ENCODE data around the gene ANKEF1. TPM values are rescaled to one million over a fixed set of nuclear protein-coding genes. Genes with fewer than 3 reads are reported as not detected.
"Not testable (repeated sequence)": the region's sequence is repeated elsewhere in the genome, so short reads cannot be mapped to it uniquely, and the experiment has no call there.

ANKEF1 gene
- total and polyA plus RNA-seq, 2 experiments from 2014 or later: 4.3 to 8.0 TPM

DNA sequence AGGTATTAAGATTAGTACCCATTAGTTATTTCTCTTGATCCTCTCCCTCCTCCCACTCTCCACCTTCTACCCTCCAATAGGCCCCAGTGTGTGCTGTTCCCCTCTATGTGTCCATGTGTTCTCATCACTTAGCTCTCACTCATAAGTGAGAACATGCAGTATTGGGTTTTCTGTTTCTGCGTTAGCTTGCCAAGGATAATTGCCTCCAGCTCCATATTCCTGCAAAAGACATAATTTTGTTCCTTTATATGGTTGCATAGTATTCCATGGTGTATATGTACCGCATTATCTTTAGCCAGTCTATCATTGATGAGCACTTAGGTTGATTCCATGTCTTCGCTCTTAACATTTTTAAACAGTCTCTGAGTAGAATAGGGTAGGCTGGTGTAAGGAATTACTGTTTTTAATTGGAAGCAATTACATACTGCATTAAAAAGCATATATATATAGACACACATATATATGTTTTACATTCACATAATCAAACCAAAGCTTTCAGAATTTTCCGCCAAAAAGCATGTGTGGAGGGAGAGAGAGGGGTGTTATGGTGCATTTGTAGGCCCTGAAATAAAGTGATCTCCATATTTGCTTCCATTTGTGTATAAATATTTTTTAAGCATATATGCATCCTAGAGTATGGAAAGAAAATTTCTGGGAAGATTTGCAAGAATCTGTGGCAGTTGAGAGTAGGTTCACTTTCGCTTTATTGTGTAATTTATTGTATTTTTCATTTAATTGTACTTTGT lies 709 bp upstream of the ANKEF1 start:
- no peak overlapping the region for H3K27ac ChIP-seq
- no peaks in the 10 kb centered on the region for H3K36me3 ChIP-seq
- TF ChIP-seq, protein P1, sequence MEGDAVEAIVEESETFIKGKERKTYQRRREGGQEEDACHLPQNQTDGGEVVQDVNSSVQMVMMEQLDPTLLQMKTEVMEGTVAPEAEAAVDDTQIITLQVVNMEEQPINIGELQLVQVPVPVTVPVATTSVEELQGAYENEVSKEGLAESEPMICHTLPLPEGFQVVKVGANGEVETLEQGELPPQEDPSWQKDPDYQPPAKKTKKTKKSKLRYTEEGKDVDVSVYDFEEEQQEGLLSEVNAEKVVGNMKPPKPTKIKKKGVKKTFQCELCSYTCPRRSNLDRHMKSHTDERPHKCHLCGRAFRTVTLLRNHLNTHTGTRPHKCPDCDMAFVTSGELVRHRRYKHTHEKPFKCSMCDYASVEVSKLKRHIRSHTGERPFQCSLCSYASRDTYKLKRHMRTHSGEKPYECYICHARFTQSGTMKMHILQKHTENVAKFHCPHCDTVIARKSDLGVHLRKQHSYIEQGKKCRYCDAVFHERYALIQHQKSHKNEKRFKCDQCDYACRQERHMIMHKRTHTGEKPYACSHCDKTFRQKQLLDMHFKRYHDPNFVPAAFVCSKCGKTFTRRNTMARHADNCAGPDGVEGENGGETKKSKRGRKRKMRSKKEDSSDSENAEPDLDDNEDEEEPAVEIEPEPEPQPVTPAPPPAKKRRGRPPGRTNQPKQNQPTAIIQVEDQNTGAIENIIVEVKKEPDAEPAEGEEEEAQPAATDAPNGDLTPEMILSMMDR (IDR thresholded peaks at IDR 0.05; ENCODE audit: low read depth, low read length): no peak
- no peaks in the 10 kb centered on the region for H3K27me3 ChIP-seq
- H3K4me3 ChIP-seq: no peak overlapping the region
- DNase-seq (ENCODE audit: low read depth in 1 of 2, low spot score in 1 of 2): no peak
- no peaks in the 10 kb centered on the region for H3K4me1 ChIP-seq (ENCODE audit: low read depth)
- H3K9me3 ChIP-seq (ENCODE audit: low read depth): no peaks in the 10 kb centered on the region

DNA sequence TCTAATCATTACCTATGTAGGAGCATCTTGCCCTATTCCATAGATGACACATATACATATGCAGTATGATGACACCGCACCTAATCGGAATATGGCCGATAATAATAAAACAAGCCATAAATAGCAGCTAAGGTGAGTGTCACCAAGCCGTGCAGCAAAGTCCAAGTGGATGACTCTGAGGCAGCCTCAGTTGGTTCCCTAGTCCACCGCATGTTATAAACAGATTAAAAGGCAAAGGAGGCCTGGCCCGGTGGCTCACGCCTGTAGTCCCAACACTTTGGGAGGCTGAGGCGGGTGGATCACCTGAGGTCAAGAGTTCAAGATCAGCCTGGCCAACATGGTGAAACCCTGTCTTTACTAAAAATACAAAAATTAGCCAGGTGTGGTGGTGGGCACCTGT lies 1.5 kb downstream of the ANKEF1 start:
- DNase-seq (ENCODE audit: low read depth in 1 of 2, low spot score in 1 of 2); H3K27ac ChIP-seq: not testable (repeated sequence)

DNA sequence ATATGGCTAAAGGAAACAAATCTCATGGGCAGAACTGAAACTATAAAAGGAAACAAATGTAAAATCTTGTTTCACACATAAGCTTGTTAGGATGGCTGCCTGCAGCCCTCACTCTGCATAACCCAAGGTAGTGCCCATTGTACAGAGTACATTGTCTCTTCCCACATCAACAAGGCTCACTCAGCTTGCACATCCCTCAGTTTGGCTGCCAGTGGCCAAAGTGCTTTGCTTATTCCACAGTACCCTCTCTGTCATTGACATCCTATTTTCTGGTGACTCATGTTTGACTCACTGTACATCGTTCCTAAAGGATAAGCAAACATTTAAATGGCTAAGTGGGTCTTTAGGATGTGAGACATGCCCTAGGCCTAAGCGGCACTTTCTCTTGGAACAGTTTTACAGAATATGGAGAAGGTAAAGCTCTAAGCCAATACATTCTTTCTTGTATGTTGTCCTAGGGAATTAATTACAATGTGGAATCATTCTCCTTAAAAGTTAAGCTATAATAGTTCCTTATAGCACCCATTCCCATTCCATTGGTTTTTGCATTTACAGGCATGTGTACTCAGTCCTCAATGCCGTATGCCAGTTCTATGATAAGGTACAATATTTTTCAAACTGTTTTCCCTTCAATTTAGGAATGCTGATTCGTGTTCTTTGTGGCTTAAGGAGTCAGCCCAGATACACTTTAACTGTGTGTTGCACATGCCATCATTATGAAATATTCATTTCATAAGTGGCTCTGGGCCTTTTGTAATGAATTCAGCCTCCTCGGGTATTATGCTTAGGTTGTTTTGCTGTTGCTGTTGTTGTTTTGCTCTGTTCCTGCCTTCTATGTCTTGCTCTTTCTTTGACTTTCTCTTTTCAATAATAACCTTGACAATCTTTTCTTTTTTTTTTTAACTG lies 5.5 kb downstream of the ANKEF1 start:
- TF ChIP-seq, protein P1 (IDR thresholded peaks at IDR 0.05; ENCODE audit: low read depth, low read length): no peak
- H3K4me1 ChIP-seq (ENCODE audit: low read depth): no peaks in the 10 kb centered on the region
- H3K27me3 ChIP-seq: no peaks in the 10 kb centered on the region
- H3K9me3 ChIP-seq (ENCODE audit: low read depth): no peaks in the 10 kb centered on the region
- H3K27ac ChIP-seq: no peak overlapping the region
- no peak overlapping the region for H3K4me3 ChIP-seq
- peak in 1 of 2 donors; percentile 42 for DNase-seq (ENCODE audit: low read depth in 1 of 2, low spot score in 1 of 2)
- no peaks in the 10 kb centered on the region for H3K36me3 ChIP-seq

More for the DNA sequence above, 1.5 kb downstream of the ANKEF1 start:
- not testable (repeated sequence) for H3K4me3 ChIP-seq; H3K27me3 ChIP-seq; H3K36me3 ChIP-seq; H3K4me1 ChIP-seq (ENCODE audit: low read depth); H3K9me3 ChIP-seq (ENCODE audit: low read depth)

DNA sequence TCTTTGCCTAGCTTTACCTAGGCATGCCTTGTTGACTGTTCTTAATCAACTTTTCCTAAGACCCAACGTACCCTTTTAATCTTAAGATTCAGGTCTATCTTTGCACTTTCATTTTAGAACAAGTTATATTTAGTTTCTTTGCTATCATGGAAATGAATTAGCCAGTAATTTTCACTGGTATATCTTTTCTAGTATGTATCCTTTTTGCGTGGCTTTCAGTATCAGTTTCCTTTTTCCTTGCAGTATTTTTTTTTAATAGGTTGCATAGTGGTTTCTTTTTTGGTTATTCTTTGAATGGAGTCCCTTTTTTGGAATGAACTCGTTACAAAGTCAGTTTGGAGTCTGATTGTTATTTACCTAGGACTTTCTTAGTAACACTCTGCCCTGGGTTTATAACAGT lies 7.3 kb downstream of the ANKEF1 start:
- no peak for DNase-seq (ENCODE audit: low read depth in 1 of 2, low spot score in 1 of 2)
- TF ChIP-seq, protein P1 (IDR thresholded peaks at IDR 0.05; ENCODE audit: low read depth, low read length): no peak
- no peak overlapping the region for H3K4me3 ChIP-seq
- no peak overlapping the region for H3K27ac ChIP-seq
- no peaks in the 10 kb centered on the region for H3K9me3 ChIP-seq (ENCODE audit: low read depth)
- H3K27me3 ChIP-seq: no peaks in the 10 kb centered on the region
- H3K4me1 ChIP-seq (ENCODE audit: low read depth): no peaks in the 10 kb centered on the region
- no peaks in the 10 kb centered on the region for H3K36me3 ChIP-seq

DNA sequence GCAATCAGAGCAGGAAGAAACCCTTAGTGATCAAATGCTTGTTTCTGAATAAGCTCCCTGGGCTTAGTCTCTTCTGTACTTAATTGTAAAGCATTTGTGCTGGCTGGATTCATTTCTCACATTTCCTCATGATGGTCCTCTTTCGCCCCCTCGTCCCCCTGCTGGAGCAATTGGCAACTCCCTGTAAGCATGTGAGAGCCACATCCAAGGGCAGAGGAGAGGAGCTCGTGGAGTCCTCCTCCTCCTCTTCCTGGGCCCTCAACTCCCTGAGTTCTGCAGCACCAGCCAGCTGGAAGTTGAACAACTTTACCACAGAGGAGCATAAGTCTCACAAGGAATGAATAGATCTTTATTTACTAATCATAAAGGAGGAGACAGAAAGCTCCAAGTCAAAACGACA lies 12.6 kb downstream of the ANKEF1 start:
- no peaks in the 10 kb centered on the region for H3K4me1 ChIP-seq (ENCODE audit: low read depth)
- H3K9me3 ChIP-seq (ENCODE audit: low read depth): no peaks in the 10 kb centered on the region
- H3K27ac ChIP-seq: no peak overlapping the region
- peak; percentile 24 to 26 for DNase-seq (ENCODE audit: low read depth in 1 of 2, low spot score in 1 of 2)
- TF ChIP-seq, protein P1 (IDR thresholded peaks at IDR 0.05; ENCODE audit: low read depth, low read length): peak; percentile 25
- H3K4me3 ChIP-seq: no peak overlapping the region
- H3K27me3 ChIP-seq: no peaks in the 10 kb centered on the region
- H3K36me3 ChIP-seq: no peaks in the 10 kb centered on the region

DNA sequence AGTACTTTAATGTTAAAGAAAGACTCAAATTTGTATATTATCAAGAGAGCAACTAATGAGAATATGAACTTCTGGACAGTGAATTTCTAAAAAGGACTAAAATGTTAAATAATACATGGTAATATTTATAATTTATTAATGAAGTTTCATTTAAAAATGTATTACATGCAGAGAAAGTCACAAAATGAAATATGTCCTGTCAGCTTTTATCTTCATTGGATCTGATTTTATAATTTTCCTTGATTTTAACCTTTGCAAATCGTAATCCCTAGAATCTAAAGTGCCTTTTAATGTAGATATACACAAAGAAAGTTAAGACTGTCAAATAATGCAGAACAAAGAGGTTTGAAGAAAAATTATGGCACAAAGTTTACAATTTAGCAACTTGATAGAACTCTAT lies 16.4 kb downstream of the ANKEF1 start:
- Histone ChIP-seq H3K9me3 (ENCODE audit: low read depth) (no peaks in the 10 kb centered on the region), H3K27ac (no peak overlapping the region), H3K36me3 (peaks cover 5% of the 10 kb centered on the region), H3K4me3 (no peak overlapping the region), H3K27me3 (no peaks in the 10 kb centered on the region), H3K4me1 (ENCODE audit: low read depth) (no peaks in the 10 kb centered on the region)
- DNase-seq (ENCODE audit: low read depth in 1 of 2, low spot score in 1 of 2): no peak
- TF ChIP-seq, protein P1 (IDR thresholded peaks at IDR 0.05; ENCODE audit: low read depth, low read length): no peak
